ENCODE results near the gene CLSTN2. TPM values are rescaled to one million over a fixed set of nuclear protein-coding genes. Genes with fewer than 3 reads are reported as not detected.

CLSTN2 gene
- total and polyA plus RNA-seq, 4 donors: 0.13 to 20.6 (median 9.1) TPM

DNA sequence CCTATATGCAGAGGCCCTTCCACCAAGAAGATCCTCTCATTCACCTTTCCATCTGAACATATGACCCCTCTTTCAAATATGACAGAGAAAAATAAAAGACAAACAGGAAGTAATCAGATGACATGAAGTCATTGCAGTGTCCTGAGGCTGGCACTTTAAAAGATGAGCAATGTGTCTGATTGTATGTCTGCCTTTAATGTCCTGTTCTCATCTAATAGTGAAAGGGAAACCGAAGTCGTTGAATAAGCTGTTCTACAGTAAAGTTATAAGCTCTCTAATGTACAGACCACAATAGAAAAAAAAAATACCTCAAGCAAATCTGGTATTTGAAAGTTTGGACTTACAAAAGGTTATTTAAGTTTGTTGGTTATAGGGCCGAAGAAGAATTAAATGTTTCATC lies 243.0 kb downstream of the CLSTN2 start:
- peaks cover 1% of the 10 kb centered on the region for H3K9me3 ChIP-seq (ENCODE audit: control insufficient read depth, low read length)
- no peak for ATAC-seq (ENCODE audit: low FRiP score)
- intact Hi-C loops (cut with DNase I): no loop called here
- H3K27ac ChIP-seq (ENCODE audit: low read depth in 1 of 2, low read length in 2 of 2): no peak overlapping the region
- no peaks in the 10 kb centered on the region for H3K4me1 ChIP-seq (ENCODE audit: control insufficient read depth in 1 of 2, insufficient read depth in 2 of 2, low read length in 2 of 2)
- 77 to 80% methylated on average over 3 of the region's 3 CpGs for WGBS, 2 donors
- no peak overlapping the region for H3K4me3 ChIP-seq (ENCODE audit: low read length in 2 of 2)
- no peak for DNase-seq
- no peaks in the 10 kb centered on the region for H3K27me3 ChIP-seq (ENCODE audit: control insufficient read depth in 1 of 2, insufficient read depth in 2 of 2, low read length in 1 of 2)
- no peaks in the 10 kb centered on the region for H3K36me3 ChIP-seq (ENCODE audit: control insufficient read depth in 1 of 2, insufficient read depth in 2 of 2, low read length in 1 of 2)

DNA sequence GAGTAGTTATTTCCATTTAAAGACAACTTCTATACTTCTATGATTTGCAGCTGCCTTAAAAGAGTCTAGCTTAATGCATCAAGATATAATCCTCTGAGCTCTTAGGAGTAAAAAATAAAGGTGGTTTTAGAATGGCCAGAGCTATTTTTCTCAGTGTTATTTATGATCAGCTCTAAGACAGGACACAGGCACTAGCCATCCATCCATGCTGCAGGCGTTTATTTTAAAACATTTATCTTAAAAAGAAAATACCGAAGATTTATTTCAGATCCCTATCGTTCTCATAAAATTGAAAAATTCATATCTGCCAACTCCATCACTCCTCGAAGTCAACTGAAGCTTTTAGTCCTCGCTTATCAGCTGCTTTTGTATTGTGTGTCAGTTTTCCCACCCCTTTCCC lies 243.5 kb downstream of the CLSTN2 start:
- H3K36me3 ChIP-seq (ENCODE audit: control insufficient read depth in 1 of 2, insufficient read depth in 2 of 2, low read length in 1 of 2): no peaks in the 10 kb centered on the region
- no peak overlapping the region for H3K27ac ChIP-seq (ENCODE audit: low read depth in 1 of 2, low read length in 2 of 2)
- intact Hi-C loops (cut with DNase I): no loop called here
- H3K4me3 ChIP-seq (ENCODE audit: low read length in 2 of 2): no peak overlapping the region
- H3K27me3 ChIP-seq (ENCODE audit: control insufficient read depth in 1 of 2, insufficient read depth in 2 of 2, low read length in 1 of 2): no peaks in the 10 kb centered on the region
- WGBS, 2 donors: 30 to 31% methylated on average over 5 of the region's 5 CpGs
- peaks cover 1% of the 10 kb centered on the region for H3K9me3 ChIP-seq (ENCODE audit: control insufficient read depth, low read length)
- no peaks in the 10 kb centered on the region for H3K4me1 ChIP-seq (ENCODE audit: control insufficient read depth in 1 of 2, insufficient read depth in 2 of 2, low read length in 2 of 2)
- DNase-seq: no peak
- no peak for ATAC-seq (ENCODE audit: low FRiP score)

GRCh38 chr3:140180603-140181002 lies 245.6 kb downstream of the CLSTN2 start:
- H3K4me1 ChIP-seq (ENCODE audit: control insufficient read depth in 1 of 2, insufficient read depth in 2 of 2, low read length in 2 of 2): peaks cover 2 to 17% of the 10 kb centered on the region in 2 donors
- WGBS, 2 donors: 24 to 25% methylated on average over 1 of the region's 1 CpG
- ATAC-seq (ENCODE audit: low FRiP score) (no peak), DNase-seq (no peak)
- no peak overlapping the region for H3K27ac ChIP-seq (ENCODE audit: low read depth in 1 of 2, low read length in 2 of 2)
- intact Hi-C loops (cut with DNase I): no loop called here
- H3K9me3 ChIP-seq (ENCODE audit: control insufficient read depth, low read length): no peaks in the 10 kb centered on the region
- H3K36me3 ChIP-seq (ENCODE audit: control insufficient read depth in 1 of 2, insufficient read depth in 2 of 2, low read length in 1 of 2): no peaks in the 10 kb centered on the region
- H3K27me3 ChIP-seq (ENCODE audit: control insufficient read depth in 1 of 2, insufficient read depth in 2 of 2, low read length in 1 of 2): no peaks in the 10 kb centered on the region
- no peak overlapping the region for H3K4me3 ChIP-seq (ENCODE audit: low read length in 2 of 2)

GRCh38 chr3:140185375-140185774 lies 250.4 kb downstream of the CLSTN2 start:
- whole genome bisulfite sequencing, 2 donors: 80 to 85% methylated on average over 4 of the region's 4 CpGs
- DNase-seq: no peak
- Histone ChIP-seq H3K36me3 (ENCODE audit: control insufficient read depth in 1 of 2, insufficient read depth in 2 of 2, low read length in 1 of 2) (no peaks in the 10 kb centered on the region), H3K4me1 (ENCODE audit: control insufficient read depth in 1 of 2, insufficient read depth in 2 of 2, low read length in 2 of 2) (peaks cover 2 to 25% of the 10 kb centered on the region in 2 donors), H3K27ac (ENCODE audit: low read depth in 1 of 2, low read length in 2 of 2) (peak overlapping the region; percentile 21 to 80), H3K4me3 (ENCODE audit: low read length in 2 of 2) (no peak overlapping the region), H3K27me3 (ENCODE audit: control insufficient read depth in 1 of 2, insufficient read depth in 2 of 2, low read length in 1 of 2) (no peaks in the 10 kb centered on the region), H3K9me3 (ENCODE audit: control insufficient read depth, low read length) (no peaks in the 10 kb centered on the region)
- intact Hi-C loops (cut with DNase I): no loop called here
- ATAC-seq (ENCODE audit: low FRiP score): no peak

- Histone ChIP-seq H3K4me3 (ENCODE audit: low read length in 2 of 2) (no peak overlapping the region), H3K27me3 (ENCODE audit: control insufficient read depth in 1 of 2, insufficient read depth in 2 of 2, low read length in 1 of 2) (no peaks in the 10 kb centered on the region), H3K27ac (ENCODE audit: low read depth in 1 of 2, low read length in 2 of 2) (peak overlapping the region in 1 of 2 donors; percentile 80), H3K36me3 (ENCODE audit: control insufficient read depth in 1 of 2, insufficient read depth in 2 of 2, low read length in 1 of 2) (no peaks in the 10 kb centered on the region), H3K9me3 (ENCODE audit: control insufficient read depth, low read length) (no peaks in the 10 kb centered on the region), H3K4me1 (ENCODE audit: control insufficient read depth in 1 of 2, insufficient read depth in 2 of 2, low read length in 2 of 2) (peaks cover 2 to 25% of the 10 kb centered on the region in 2 donors)
- peak; percentile 78 for ATAC-seq (ENCODE audit: low FRiP score)
- DNase-seq: no peak
- intact Hi-C loops (cut with DNase I): no loop called here
Measured at GRCh38 chr3:140186421-140186920, 251.5 kb downstream of the CLSTN2 start.

GRCh38 chr3:140187028-140187427 lies 252.0 kb downstream of the CLSTN2 start:
- peak overlapping the region; percentile 4 to 71 for H3K27ac ChIP-seq (ENCODE audit: low read depth in 1 of 2, low read length in 2 of 2)
- no peaks in the 10 kb centered on the region for H3K9me3 ChIP-seq (ENCODE audit: control insufficient read depth, low read length)
- intact Hi-C loops (cut with DNase I): no loop called here
- H3K36me3 ChIP-seq (ENCODE audit: control insufficient read depth in 1 of 2, insufficient read depth in 2 of 2, low read length in 1 of 2): no peaks in the 10 kb centered on the region
- H3K27me3 ChIP-seq (ENCODE audit: control insufficient read depth in 1 of 2, insufficient read depth in 2 of 2, low read length in 1 of 2): no peaks in the 10 kb centered on the region
- no peak for DNase-seq
- H3K4me1 ChIP-seq (ENCODE audit: control insufficient read depth in 1 of 2, insufficient read depth in 2 of 2, low read length in 2 of 2): peaks cover 2 to 25% of the 10 kb centered on the region in 2 donors
- ATAC-seq (ENCODE audit: low FRiP score): peak; percentile 20
- H3K4me3 ChIP-seq (ENCODE audit: low read length in 2 of 2): no peak overlapping the region
- WGBS, 2 donors: 94% methylated on average over 1 of the region's 1 CpG

- ATAC-seq (ENCODE audit: low FRiP score) (no peak), DNase-seq (no peak)
- no peak overlapping the region for H3K4me3 ChIP-seq (ENCODE audit: low read length in 2 of 2)
- WGBS, 2 donors: 44 to 54% methylated on average over 2 of the region's 2 CpGs
- peaks cover 2 to 25% of the 10 kb centered on the region in 2 donors for H3K4me1 ChIP-seq (ENCODE audit: control insufficient read depth in 1 of 2, insufficient read depth in 2 of 2, low read length in 2 of 2)
- no peaks in the 10 kb centered on the region for H3K36me3 ChIP-seq (ENCODE audit: control insufficient read depth in 1 of 2, insufficient read depth in 2 of 2, low read length in 1 of 2)
- H3K27ac ChIP-seq (ENCODE audit: low read depth in 1 of 2, low read length in 2 of 2): peak overlapping the region in 1 of 2 donors; percentile 40
- no peaks in the 10 kb centered on the region for H3K9me3 ChIP-seq (ENCODE audit: control insufficient read depth, low read length)
- intact Hi-C loops (cut with DNase I): no loop called here
- no peaks in the 10 kb centered on the region for H3K27me3 ChIP-seq (ENCODE audit: control insufficient read depth in 1 of 2, insufficient read depth in 2 of 2, low read length in 1 of 2)
Measured at GRCh38 chr3:140187656-140188221, 252.8 kb downstream of the CLSTN2 start.

DNA sequence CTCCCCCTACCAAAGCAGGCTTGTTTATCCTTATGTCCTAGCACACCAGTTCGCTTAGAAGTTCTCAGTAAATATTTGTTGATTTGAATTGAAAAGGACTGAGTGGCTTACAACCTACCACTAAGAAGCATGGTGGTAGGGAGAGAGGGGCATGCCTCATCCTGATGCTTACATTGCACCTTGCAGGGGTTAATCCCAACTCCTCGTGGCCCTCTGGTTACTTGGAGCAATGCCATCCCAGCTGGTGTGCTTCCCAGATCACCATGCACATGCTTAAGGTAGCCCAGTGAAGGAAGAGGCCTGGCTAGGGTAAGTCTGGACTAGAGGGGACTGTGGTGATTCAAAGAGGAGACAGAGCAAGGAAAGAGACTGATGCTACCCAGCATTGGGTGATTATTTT lies 253.3 kb downstream of the CLSTN2 start:
- Histone ChIP-seq H3K27ac (ENCODE audit: low read depth in 1 of 2, low read length in 2 of 2) (peak overlapping the region in 1 of 2 donors; percentile 48), H3K36me3 (ENCODE audit: control insufficient read depth in 1 of 2, insufficient read depth in 2 of 2, low read length in 1 of 2) (no peaks in the 10 kb centered on the region), H3K27me3 (ENCODE audit: control insufficient read depth in 1 of 2, insufficient read depth in 2 of 2, low read length in 1 of 2) (no peaks in the 10 kb centered on the region), H3K4me1 (ENCODE audit: control insufficient read depth in 1 of 2, insufficient read depth in 2 of 2, low read length in 2 of 2) (peaks cover 2 to 25% of the 10 kb centered on the region in 2 donors), H3K9me3 (ENCODE audit: control insufficient read depth, low read length) (no peaks in the 10 kb centered on the region), H3K4me3 (ENCODE audit: low read length in 2 of 2) (no peak overlapping the region)
- intact Hi-C loops (cut with DNase I): no loop called here
- ATAC-seq (ENCODE audit: low FRiP score) (no peak), DNase-seq (no peak)
- 49 to 50% methylated on average over 2 of the region's 2 CpGs for WGBS, 2 donors

DNA sequence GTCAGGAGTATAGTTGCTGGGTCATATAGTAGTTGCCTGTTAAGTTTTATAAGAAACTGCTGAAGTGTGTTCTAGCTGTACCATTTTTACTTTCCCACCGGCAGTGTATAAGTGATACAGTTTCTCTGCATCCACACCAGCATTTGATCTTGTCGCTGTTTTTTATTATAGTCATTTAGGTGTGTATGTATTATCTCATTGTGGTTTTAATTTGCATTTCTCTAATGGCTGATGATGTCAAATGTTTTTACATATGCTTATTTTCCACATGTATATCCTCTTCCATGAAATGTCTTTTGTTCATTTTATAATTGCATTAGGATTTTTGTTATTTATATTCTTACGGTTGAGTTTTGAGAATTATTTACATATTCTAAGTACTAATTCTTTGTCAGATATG lies 254.3 kb downstream of the CLSTN2 start:
- no peak for ATAC-seq (ENCODE audit: low FRiP score)
- no peak overlapping the region for H3K27ac ChIP-seq (ENCODE audit: low read depth in 1 of 2, low read length in 2 of 2)
- no peak for DNase-seq
- H3K4me3 ChIP-seq (ENCODE audit: low read length in 2 of 2): no peak overlapping the region
- intact Hi-C loops (cut with DNase I): no loop called here
- peaks cover 0 to 20% of the 10 kb centered on the region in 2 donors for H3K4me1 ChIP-seq (ENCODE audit: control insufficient read depth in 1 of 2, insufficient read depth in 2 of 2, low read length in 2 of 2)
- 95% methylated on average over 3 of the region's 3 CpGs for WGBS, 2 donors
- no peaks in the 10 kb centered on the region for H3K36me3 ChIP-seq (ENCODE audit: control insufficient read depth in 1 of 2, insufficient read depth in 2 of 2, low read length in 1 of 2)
- no peaks in the 10 kb centered on the region for H3K27me3 ChIP-seq (ENCODE audit: control insufficient read depth in 1 of 2, insufficient read depth in 2 of 2, low read length in 1 of 2)
- no peaks in the 10 kb centered on the region for H3K9me3 ChIP-seq (ENCODE audit: control insufficient read depth, low read length)
